Measurements from ENCODE around the gene OR2J1. TPM values are rescaled to one million over a fixed set of nuclear protein-coding genes. Genes with fewer than 3 reads are reported as not detected.
"Not testable (repeated sequence)": the region's sequence is repeated elsewhere in the genome, so short reads cannot be mapped to it uniquely, and the experiment has no call there.

The OR2J1 gene
- not detected for total RNA-seq
- long read RNA-seq = 0 reads

DNA sequence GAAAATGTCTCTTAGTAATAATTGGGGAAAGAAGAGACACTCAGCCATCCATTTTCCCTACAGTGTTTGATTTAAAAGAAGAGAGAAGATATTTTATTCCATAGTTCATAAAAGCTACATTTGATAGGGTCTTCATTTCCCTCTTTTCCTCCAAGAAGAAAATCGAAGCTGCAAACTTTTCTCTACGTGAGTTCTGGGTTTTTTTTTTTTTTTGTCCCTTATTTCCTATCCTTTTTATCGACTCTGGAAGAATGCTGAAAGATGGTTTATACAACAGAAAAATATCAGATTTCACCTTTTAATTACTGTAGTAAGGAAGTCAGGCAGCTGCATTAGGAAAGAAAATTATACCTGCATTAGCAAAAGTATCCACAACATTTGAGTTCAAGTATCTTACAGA, at the start of gene OR2J1:
Gene OR2J1 (plus strand): TSS at position 301 of the 400 bp plus-strand sequence. CDS start 1,453 bp downstream, outside the sequence.
- ATAC-seq (no peak), DNase-seq (no peak)
- intact Hi-C loops (cut with micrococcal nuclease) = no loop called here

DNA sequence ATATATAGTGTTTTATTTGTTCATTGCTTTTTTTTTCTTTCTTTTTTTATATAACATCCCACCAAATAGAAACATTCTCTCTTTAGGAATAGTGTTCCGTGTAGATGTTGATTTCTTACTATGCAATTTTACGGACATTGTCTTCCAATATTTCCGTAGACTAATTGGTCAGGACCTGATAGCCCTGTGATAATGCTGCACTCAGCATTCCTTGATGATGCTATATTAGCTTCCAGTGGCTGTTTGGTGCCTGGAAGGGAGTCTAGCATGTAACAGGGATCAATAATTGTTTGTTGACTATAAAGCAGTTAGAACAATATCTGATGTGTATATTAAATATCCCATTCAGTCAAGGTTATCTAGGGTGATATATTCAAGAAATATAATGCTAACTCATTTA, 47.6 kb upstream of the OR2J1 start:
- ATAC-seq = no peak
- DNase-seq = no peak
- intact Hi-C loops (cut with micrococcal nuclease) = no loop called here

DNA sequence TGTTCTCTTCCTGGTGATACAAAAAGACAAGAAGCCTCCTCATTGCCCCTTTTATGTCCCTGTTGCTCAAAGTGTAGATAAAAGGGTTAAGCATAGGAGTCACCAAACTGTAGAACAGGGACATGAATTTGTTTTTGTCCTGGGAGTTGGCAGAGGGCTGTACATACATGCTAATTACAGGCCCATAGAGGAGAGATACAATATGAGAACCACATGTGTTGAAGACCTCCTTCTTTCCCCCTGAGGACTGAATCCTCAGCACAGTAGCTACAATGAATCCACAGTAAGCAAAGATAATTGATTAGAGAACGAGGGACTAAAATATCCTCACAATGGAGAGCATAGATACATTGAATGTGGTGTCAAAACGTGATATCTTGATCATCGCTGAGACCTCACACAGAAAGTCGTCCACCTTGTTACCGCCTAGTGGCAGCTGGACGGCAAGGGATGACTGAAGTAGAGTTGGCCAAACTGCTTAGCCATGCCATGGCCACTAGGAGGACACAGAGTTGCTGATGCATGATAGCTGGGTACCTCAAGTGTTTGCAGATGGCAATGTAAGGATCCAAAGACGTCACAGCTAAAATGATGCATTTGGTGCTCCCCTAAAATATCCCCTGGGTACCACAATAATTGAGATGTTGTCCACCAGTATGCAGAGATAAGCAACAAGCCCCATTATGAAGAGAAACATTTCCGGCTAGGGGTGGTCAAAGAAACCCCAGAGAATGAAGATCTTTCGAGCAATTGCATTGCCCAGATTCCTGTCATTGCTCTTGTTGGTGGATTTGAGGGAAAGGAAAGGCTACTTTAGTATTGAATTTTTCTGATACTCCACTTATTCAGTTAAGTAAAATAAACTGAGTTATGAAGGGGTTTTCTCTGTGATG, 27.2 kb upstream of the OR2J1 start:
- no peak for DNase-seq
- intact Hi-C loops (cut with micrococcal nuclease) = no loop called here
- no peak for ATAC-seq

DNA sequence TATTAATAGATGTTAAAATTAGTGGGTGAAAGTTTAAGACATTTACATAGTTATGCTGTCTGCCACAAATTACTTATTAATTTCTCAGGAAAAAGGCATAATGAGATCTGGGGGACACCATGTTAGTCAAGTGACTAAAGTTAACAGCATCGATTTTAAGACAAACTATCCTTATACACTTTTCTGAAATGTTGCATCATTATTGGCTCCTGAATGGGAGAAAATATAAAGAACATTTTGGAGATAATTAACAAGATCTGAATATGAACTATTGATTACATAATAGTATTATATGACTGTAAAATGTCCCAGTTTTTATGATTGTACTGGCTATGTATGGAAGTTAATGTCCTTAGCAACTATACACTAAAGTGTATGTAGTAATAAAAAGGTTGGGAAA, 20.1 kb upstream of the OR2J1 start:
- DNase-seq = no peak
- no peak for ATAC-seq
- intact Hi-C loops (cut with micrococcal nuclease) = no loop called here

DNA sequence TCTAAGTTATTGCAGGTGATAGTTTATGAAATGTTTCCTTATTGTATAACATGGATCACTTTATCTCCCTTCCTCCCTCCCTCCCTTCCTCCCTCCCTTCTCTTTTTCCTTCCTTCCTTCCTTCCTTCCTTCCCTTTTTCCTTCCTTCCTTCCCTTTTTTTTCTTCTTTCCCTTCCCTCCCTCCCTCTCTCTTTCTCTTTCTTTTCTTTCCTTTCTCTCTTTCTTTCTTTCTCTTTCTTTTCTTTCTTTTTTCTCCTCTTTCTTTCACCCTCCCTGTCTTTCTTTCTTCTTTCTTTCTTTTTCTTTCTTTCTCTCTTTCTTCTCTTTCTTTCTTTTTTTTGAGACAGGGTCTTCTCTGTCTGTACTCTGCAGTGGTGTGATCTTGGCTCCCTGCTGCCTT, 18.0 kb upstream of the OR2J1 start:
- ATAC-seq (no peak), DNase-seq (no peak)
- intact Hi-C loops (cut with micrococcal nuclease) = no loop called here

DNA sequence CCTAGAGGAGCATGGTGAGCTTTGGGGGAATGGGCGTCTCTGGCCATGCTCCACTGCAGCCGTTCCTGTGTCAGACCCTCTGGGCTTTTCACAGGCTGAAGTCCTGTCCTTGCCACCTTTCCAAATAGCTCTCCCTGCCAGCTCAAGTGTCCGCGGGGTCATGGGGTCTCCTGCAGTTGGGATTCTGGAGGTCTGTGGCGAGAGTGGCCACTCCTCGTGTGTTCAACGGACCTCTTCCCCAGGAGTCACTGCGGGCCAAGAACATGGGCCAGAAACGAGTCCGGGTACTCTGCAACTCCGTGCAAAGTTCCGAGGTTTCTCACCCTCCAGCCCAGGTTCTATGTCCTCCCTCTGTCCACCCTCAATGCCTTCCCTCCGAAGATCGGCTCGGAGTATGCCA, 16.8 kb upstream of the OR2J1 start:
- DNase-seq = no peak
- no peak for ATAC-seq
- intact Hi-C loops (cut with micrococcal nuclease) = no loop called here

DNA sequence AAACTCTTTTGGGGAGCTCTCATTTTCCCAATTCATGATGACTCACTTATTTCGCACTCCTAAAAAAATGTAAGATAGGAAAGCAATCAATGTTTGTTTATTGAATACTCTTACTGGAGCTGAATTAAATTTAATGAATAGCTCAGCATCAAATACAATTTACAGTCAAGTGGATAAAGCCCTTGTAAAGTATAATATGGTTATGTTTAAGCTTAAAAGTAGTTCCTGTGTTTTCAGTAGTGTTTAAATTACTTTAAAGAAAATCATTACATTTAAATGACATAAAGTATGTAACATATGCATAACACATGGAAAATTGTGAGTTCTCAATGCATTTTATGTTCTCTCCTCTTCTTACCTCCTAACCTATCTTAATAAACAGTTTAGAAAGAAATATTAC, 12.1 kb upstream of the OR2J1 start, which contains the start of gene OR2B3:
Gene OR2B3 (minus strand): TSS at position 101 of the 400 bp plus-strand sequence. CDS start 65 bp downstream, at position 36.
- no peak for ATAC-seq
- intact Hi-C loops (cut with micrococcal nuclease) = no loop called here
- DNase-seq = no peak

DNA sequence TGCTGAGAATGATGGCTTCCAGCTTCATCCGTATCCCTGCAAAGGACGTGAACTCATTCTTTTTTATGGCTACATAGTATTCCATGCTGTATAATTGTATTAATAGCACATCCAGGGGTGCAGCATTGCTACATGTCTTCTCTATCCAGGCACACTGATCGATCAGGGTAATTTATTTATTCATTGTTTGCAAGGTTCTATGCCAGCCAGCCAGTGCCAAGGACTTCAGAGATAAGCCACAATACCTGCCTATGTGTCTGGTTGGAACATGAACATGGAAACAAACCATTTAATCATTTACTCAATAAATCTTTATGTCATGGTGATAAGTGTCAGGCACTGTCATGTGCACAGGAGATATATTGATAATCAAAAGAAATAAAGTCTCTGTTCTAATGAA, 6.3 kb upstream of the OR2J1 start:
- no peak for DNase-seq
- intact Hi-C loops (cut with micrococcal nuclease) = no loop called here
- no peak for ATAC-seq

DNA sequence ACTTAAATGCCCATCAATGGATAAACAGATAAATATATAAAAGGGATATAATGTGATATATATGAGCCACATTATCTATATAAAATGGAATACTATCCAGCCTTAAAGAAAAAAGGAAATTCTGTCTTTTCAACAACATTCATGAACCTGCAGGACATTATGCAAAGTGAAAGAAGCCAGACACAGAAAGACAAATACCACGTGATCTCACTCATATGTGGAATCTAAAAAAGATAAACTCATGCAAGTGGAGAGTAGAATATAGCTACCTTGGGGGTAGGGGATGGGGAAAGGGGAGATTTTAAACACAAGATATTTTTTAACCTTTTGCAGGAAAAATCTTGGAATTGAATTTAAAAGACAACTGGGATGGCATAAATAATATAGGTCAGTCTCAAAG, 1.5 kb upstream of the OR2J1 start:
- DNase-seq = no peak
- intact Hi-C loops (cut with micrococcal nuclease) = no loop called here
- ATAC-seq = no peak

DNA sequence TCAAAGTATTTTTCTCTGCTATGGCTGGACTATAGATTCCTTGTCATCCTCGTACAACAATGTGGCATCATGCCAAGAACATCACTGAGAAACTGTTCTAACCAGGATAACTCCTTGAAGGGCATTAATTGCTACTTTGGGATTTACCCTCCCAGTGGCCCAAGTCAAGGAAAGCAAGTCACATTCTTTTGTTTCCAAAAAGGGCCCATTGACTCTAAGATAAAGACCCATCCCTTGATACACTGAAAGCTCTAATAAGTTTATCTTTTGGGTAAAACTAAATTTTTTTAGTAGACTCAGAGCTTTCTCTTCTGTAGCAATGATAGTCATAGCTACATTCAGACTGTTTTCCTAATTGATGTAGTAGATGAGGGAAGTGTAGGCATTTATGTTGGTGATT, 8.5 kb downstream of the OR2J1 start, which contains the start of gene OR2J3:
Gene OR2J3 (plus strand): TSS at position 301 of the 400 bp plus-strand sequence. CDS start 3,833 bp downstream, outside the sequence.
- ATAC-seq = no peak
- intact Hi-C loops (cut with micrococcal nuclease) = no loop called here
- DNase-seq = no peak

DNA sequence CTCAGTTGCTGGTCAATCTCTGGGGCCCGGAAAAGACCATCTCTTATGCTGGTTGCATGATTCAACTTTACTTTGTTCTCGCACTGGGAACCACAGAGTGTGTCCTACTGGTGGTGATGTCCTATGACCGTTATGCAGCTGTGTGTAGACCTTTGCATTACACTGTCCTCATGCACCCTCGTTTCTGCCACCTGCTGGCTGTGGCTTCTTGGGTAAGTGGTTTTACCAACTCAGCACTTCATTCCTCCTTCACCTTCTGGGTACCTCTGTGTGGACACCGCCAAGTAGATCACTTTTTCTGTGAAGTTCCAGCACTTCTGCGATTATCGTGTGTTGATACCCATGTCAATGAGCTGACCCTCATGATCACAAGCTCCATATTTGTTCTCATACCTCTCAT, 12.8 kb downstream of the OR2J1 start:
- ATAC-seq = no peak
- intact Hi-C loops (cut with micrococcal nuclease) = no loop called here
- no peak for DNase-seq

DNA sequence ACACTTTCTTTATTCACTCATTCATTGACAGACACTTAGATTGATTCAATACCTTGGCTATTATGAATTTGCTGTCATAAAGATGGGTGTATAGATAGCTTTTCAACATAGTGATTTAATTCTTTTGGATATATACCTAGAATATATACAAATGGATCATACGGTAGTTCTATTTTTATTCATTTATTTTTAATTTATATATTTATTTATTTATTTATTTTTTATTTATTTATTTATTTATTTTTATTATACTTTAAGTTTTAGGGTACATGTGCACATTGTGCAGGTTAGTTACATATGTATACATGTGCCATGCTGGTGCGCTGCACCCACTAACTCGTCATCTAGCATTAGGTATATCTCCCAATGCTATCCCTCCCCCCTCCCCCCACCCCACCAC, 15.7 kb downstream of the OR2J1 start:
- intact Hi-C loops (cut with micrococcal nuclease); ATAC-seq: not testable (repeated sequence)

DNA sequence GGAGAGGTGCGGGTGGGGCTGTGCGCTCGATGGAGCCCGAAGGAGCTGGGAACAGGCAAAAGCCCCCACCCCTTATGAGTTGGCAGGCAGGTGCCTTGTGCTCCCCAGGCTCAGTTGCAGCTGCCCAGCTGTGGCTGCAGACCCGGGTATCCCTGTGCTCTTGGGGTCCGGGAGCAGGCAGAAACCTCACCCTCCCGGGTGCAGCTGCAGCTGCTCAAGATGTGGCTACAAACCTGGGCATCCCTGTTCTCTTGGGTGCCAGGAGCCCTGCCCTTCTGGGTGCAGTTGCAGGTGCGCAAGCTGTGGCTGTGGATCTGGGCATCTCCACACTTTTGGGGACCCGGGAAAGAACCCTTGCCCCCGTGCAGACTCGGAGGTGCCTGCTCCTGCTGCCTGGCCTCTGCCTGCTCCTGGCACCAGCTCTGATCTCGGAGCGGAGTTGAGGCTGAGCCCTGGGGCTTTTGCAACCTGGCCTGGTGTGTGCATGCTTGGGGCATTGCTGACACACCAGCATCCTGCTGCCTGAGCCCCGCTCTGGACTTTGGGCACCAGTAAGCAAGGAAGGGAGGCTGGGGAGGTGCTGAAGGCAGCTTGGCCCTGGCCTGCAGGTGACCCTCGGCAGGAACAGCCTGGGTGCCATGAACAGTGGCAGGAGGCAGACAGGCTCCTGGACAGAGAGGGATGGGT, 30.2 kb downstream of the OR2J1 start:
- intact Hi-C loops (cut with micrococcal nuclease) = no loop called here

More for the DNA sequence above, 15.7 kb downstream of the OR2J1 start:
- not testable (repeated sequence) for DNase-seq

DNA sequence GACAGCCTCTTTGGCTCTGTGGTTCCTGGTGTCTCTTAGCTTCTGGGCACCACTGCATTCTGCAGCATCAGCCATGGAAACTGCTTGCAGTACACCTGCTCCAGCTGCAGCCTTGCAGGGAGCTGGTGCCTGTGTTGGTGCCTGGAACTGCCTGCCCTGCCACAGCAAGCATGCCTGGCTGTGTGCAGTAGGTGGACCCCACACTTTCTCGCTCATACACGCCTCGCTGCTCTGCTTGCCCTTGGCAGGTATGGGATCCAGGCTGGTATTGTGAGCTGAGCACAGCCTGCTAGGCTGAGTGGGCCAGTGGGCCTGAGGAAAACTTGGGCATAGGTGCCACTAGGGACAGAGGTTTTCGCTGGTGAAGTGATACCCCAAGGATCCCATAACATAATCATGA, 31.4 kb downstream of the OR2J1 start:
- intact Hi-C loops (cut with micrococcal nuclease) = no loop called here
- DNase-seq (no peak), ATAC-seq (no peak)

More for the DNA sequence above, 30.2 kb downstream of the OR2J1 start:
- ATAC-seq (no peak), DNase-seq (no peak)

DNA sequence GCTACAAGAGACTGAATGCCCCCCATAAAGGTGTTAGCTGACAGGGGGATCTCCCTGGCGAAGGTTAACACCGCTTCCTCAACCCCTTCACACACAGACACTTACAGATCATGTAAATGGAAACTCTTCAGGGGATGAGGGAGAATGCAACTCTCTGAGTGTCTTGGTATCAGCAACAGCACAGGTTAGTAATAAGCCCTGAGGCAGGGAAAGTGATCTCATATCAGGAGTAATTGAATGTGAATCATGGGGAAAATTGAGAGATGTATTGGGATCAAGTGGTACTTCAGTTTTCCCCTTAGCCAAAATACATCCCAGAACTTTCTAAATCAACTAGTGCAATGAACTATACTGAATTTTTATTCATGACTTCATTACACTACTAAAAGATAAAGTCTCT, 32.4 kb downstream of the OR2J1 start:
- ATAC-seq = no peak
- intact Hi-C loops (cut with micrococcal nuclease) = no loop called here
- no peak for DNase-seq

DNA sequence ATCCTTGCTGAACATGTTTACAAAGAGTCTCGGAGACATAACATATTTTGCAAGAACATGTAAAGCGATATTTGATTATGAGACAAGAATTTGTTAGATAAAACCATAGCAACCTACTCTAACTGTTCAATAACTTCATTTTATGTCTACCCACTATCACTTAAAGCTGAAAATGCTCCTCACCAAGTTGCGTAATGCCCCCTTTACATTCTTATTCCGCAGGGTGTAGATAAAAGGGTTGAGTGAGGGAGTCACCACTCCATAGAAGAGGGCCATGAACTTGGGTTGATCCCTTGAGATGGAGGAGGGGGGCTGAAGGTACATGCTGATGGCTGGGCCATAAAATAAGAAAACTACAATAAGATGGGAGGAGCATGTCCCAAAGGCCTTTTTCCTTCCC, 38.4 kb downstream of the OR2J1 start:
- intact Hi-C loops (cut with micrococcal nuclease) = no loop called here
- DNase-seq (no peak), ATAC-seq (no peak)

DNA sequence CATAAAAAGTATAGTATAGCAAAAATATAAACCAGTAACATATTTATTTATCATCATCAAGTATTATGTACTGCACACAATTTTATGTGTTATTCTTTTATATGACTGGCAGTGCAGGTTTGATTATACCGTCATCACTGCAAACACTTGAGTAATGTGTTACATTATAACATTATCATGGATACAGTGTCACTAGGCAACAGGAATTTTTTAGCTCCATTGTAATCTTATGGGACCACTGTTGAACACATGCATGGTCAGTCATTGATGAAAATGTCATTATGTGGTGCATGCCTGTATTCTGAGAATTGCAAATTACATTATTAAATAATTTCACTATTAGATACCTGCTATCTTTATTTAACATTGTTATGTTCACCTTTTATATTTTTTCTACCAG, 42.3 kb downstream of the OR2J1 start:
- no peak for DNase-seq
- ATAC-seq = no peak
- intact Hi-C loops (cut with micrococcal nuclease) = no loop called here

DNA sequence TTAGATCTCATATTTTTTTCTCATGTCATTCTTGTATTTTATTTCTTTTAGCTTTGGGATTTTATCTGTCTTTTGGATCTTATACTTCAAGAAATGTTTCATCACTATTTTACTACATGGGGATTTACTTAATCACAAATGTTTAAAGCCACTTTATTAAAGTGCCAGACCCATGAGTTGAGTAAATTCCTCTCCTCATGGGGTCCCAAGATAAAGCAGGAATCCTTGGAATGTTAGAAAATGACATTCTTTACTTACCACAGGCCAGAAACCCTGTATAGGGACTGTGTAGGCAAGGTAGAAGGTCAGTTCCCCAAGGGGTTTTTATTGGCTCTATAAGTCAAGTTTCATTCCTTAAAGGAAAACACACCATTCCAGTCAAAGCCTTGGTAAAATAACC, 43.0 kb downstream of the OR2J1 start:
- DNase-seq (no peak), ATAC-seq (no peak)
- intact Hi-C loops (cut with micrococcal nuclease) = no loop called here

DNA sequence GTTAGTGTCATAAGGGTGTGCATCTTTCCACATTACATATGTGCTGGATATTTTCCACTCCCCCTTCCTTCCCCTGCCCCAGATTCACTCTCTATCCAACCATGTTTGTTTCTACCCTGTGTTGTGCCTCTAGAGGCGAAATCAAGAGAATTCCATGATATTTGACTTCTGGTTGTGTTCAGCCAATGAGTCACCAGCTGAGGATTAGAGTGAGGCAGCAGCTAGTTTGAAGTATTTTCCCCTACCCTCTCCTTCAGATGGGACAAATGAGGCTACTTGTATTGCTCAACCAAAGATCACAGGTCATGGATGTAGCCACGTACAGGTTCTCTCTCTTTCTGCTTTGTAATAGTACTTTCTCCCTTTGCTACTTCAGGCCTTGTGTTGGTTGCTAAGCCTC, 46.9 kb downstream of the OR2J1 start:
- ATAC-seq = no peak
- DNase-seq = no peak
- intact Hi-C loops (cut with micrococcal nuclease) = no loop called here

DNA sequence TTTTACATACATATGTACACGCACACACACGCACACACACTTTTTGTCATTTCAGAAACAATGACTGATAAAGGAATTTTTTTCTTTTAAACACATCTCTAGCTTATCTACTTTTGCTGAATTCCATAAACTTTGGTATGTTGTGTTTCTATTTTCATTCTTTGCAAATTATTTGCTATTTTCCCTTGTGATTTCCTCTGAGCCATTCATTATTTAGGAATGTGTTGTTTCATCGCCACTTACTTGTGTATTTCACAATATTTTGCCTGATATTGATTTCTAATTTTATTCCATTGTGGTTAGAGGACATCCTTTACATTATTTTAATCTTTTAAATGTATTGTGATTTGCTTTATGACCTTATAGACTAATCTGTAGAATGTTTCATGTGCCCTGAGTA, 47.8 kb downstream of the OR2J1 start:
- ATAC-seq (no peak), DNase-seq (no peak)
- intact Hi-C loops (cut with micrococcal nuclease) = no loop called here
